Fibroblast of skin of abdomen (primary cell): ENCODE measurements around the gene RINT1.

Experiments
- DNase-seq: peaks from one replicate; pipeline ENCODE4 v3.0.0-alpha.2; 2013

The RINT1 gene

DNA sequence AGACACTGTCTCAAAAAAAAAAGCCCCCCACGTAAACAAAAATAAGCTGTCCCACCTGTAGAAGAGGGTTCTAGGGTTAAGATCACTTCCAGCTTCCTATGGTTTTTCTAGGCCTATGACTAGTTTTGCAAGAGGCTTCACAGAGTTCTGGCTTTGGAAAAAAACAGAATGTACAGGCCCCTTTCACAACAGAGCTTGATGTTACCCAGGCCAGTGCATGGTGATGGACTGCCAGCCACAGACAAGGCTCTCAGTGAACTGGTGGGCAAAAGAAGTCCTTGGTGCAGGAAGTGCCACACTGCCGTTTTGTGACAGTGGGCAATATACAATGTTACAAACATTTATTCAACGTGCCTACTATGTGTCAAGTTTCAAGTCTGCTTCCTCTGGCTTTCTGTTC lies 67.5 kb downstream of the RINT1 start:
- no peak for DNase-seq

DNA sequence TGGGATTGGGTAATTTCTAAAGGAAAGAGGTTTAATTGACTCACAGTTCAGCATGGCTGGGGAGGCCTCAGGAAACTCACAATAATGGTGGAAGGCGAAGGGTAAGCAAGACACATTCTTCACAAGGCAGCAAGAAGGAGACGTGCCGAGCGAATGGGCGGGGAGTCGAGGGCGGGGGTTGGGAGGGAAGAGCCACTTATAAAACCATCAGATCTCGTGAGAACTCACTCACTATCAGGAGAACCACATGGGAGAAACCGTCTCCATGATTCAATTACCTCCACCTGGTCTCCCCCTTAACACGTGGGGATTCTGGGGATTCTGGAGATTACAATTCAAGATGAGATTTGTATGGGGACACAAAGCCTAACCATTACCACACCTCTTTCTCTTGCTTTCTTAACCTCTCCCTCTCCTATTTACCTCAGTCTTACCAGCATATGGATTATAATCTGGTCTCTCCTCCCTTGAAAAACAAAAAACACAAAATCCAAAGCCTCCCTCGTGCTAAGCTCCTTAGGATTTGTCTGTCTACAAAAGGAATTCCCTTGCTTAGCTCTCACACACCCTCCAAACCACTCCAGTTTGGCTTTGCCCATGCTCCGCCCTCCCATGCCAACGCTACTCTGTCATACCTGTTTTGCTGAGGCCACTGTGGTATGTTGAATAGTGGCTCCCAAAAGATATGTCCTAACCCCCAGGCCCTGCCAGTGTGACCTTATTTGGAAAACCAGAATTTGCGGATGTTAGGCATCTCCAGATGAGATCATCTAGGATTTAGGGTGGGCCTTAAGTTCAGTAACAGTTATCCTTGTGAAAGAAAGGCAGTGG lies 68.9 kb downstream of the RINT1 start:
- peak; percentile 14 for DNase-seq

DNA sequence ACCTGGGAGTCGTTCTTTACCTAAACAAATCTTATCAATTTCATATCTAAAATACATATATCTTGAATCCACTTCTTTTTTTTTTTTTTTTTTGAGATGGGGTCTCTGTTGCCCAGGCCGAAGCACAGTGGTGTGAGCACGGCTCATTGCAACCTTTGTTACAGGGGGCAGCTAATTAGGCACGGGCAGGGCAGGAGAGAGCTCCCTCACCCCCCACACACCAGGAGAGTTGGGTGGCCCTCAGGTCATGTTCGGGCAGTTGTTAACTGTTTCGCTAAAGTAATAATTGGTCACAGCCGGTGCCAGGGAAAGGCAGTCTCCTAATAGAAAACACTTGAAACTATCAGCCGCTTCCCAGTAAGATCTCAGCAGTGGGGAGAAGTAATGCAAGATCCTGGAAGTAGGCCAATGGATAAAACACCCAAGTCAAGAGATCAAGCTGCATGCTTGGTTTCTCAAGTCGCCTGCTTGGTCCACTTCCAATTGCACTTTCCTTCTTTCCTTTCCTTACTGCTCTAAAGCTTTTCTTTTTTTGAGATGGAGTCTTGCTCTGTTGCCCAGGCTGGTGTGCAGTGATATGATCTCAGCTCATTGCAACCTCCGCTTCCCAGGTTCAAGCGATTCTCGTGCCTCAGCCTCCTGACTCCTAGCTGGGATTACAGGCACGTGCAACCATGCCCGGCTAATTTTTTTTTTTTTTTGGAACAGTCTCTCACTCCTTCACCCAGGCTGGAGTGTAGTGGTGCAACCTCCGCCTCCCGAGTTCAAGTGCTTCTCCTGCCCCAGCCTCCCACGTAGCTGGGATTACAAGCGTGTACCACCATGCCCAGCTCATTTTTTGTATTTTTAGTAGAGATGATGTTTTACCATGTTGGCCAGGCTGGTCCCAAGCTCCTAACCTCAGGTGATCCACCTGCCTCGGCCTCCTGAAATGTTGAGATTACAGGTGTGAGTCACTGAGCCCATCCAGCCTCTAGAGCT lies 70.6 kb downstream of the RINT1 start:
- DNase-seq, result peak; percentile 49

DNA sequence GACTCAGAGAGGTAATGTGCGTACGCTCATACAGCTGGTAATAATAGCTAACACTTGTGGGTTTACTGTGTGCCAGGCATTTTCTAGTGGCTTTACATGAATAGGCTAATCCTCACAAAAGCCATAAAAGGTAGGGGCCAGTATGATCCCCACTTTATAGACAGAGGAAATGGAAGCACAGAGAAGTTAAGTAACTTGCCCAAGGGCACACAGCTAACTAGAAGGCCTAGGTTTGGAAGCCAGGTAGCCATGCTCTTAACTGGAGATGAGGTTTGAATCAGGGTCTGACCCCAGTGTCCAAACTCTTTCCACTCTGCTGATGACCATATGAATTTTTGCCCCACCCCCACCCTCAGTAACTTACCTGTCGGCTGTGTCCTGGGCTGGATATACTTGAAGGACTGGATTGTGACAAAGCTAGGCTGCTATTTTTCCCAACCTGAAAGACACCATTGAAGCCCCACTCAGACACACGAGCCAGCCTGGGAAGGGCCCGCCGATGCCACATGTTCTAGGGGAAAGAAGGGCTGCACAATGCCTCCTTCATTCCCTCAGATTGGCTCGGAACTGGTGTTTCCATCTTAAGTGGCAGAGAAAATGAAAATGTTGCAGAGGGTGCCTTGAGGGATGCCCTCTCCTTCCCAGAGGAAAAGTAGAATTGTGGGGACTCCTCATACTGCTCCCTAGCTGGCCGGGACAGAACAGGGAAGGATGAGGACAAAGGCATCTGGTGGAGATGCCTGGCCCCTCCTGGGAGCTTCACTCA lies 78.3 kb downstream of the RINT1 start:
- DNase-seq, result no peak

DNA sequence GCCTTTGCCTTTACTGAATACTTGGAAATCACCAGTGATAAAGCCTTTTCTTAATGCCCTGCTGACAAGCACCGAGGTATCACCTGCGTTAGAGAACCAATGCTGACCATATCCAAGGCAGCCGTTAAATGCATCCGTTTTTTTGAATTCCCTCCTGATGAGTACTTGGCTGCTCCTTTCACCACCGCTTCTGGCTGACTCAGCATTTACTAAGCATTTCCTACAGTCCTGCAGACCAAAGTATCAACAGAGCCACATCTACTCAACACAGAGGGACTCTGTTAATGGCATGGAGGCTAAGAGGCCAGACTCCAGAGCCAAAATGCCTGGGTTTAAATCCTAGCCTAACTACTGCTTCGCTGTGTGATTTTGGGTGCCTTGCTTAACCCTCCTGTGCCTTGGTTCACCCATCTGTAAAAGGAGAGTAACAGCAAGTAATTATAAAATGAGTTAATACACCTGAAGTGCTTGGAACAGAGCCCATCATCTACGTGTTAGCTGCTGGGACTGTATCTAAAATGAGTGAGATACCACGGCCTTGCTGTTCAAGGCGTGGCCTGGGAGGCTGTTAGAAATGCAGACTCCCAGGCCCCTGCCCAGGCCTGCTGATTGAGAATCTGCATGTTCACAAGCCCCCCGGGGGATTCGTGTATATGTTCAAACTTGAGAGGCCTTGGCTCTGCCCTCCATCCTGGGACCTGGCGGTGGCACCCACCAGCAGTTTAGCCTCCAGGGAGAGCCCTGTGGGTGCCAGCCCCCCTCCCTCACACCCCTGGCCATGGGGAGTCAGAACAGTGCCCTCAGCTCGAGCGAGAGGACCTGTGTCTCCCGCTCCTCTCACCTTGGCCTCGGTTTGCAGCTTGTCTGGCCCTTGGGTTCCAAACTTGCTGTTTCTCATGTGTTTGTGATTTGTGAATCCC lies 80.1 kb downstream of the RINT1 start:
- DNase-seq, result peak; percentile 20

- DNase-seq, result no peak
These were observed 80.8 kb downstream of the RINT1 start for GRCh38 chr7:105612806-105613205.

- no peak for DNase-seq
These were observed 81.8 kb downstream of the RINT1 start for GRCh38 chr7:105613611-105614330.

- no peak for DNase-seq
These were observed 82.4 kb downstream of the RINT1 start for GRCh38 chr7:105614341-105614840.
